Uterus (tissue), 2 donors: ENCODE measurements around the gene NEGR1.

ENCODE experiments used
- POLR2A ChIP-seq, 2 donors: fragments of 450-650 bp; IDR thresholded peaks; one replicate each; pipeline ENCODE4 v1.6.1; 2016; ENCODE audit warnings: antibody characterized with exemption in 2 of 2, mild to moderate bottlenecking in 1 of 2, moderate library complexity in 1 of 2
- TF ChIP-seq, protein P1 (sequence below), 4 experiments: fragments of 200-600 bp in 2 of 4; fragments of 450-650 bp in 2 of 4; sonication (generic) in 2 of 4; IDR thresholded peaks; one replicate each; pipeline ENCODE4 v1.5.1; 2016 to 2019; ENCODE audit warnings: antibody characterized with exemption in 4 of 4, mild to moderate bottlenecking in 2 of 4, moderate library complexity in 1 of 4

DNA sequence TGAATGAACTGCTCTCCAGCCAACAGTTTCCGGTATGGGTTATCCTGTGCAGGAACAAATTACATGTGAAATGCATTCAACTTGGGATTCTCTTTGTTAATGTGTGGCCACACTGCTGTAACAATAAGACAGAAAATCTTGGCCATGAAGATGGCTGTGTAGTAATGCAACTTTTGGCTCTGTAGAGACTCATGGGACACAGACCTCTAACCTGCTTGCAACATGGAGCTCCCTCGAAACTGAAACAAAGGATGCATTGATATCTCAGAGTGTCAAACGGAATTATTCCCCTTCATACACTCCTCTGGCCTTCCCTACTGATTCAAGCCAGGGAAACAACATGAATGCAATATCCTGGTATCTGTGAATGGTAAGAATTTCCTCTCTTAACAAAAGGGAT lies 642.2 kb downstream of the NEGR1 start:
- TF ChIP-seq, protein P1, sequence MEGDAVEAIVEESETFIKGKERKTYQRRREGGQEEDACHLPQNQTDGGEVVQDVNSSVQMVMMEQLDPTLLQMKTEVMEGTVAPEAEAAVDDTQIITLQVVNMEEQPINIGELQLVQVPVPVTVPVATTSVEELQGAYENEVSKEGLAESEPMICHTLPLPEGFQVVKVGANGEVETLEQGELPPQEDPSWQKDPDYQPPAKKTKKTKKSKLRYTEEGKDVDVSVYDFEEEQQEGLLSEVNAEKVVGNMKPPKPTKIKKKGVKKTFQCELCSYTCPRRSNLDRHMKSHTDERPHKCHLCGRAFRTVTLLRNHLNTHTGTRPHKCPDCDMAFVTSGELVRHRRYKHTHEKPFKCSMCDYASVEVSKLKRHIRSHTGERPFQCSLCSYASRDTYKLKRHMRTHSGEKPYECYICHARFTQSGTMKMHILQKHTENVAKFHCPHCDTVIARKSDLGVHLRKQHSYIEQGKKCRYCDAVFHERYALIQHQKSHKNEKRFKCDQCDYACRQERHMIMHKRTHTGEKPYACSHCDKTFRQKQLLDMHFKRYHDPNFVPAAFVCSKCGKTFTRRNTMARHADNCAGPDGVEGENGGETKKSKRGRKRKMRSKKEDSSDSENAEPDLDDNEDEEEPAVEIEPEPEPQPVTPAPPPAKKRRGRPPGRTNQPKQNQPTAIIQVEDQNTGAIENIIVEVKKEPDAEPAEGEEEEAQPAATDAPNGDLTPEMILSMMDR (IDR thresholded peaks at IDR 0.05), result no peak
- no peak for TF ChIP-seq POLR2A (IDR thresholded peaks at IDR 0.05)
